SK-N-MC (cell line): ENCODE data around the gene PPP1R12B.

Source experiments
- EZH2 ChIP-seq: fragments of 200-600 bp; sonication (generic); IDR thresholded peaks from one replicate; pipeline ENCODE4 v1.6.1; 2017; ENCODE audit warnings: antibody characterized with exemption
- POLR2AphosphoS5 ChIP-seq: IDR thresholded peaks from 2 replicates; pipeline ENCODE4 v1.6.1; 2012; ENCODE audit warnings: mild to moderate bottlenecking, low read depth, low read length, borderline replicate concordance

GRCh38 chr1:202579806-202580205 is 231.3 kb downstream of the PPP1R12B start:
- TF ChIP-seq POLR2AphosphoS5, result no peak
- TF ChIP-seq EZH2, result no peak
